Femur (tissue), 1 donor: ENCODE data around the gene EAPP.
"Not testable (repeated sequence)": the region's sequence is repeated elsewhere in the genome, so short reads cannot be mapped to it uniquely, and the experiment has no call there.

ENCODE experiments used
- DNase-seq: peaks from one replicate; pipeline ENCODE4 v3.0.0-alpha.2; 2017

Gene EAPP

DNA sequence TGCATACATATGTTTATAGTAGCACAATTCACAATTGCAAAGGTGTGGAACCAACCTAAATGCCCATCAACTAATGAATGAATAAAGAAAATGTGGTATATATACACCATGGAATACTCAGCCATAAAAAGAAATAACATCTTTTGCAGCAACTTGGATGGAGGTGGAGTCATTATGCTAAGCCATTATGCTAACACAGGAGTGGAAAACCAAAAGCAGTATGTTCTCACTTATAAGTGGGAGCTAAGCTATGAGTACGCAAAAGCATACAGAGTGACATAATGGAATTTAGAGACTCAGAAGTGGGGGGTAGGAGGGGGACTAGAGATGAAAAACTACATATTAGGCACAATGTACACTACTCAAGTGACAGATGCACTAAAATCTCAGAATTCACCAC lies 61.2 kb downstream of the EAPP start:
- no peak for DNase-seq

DNA sequence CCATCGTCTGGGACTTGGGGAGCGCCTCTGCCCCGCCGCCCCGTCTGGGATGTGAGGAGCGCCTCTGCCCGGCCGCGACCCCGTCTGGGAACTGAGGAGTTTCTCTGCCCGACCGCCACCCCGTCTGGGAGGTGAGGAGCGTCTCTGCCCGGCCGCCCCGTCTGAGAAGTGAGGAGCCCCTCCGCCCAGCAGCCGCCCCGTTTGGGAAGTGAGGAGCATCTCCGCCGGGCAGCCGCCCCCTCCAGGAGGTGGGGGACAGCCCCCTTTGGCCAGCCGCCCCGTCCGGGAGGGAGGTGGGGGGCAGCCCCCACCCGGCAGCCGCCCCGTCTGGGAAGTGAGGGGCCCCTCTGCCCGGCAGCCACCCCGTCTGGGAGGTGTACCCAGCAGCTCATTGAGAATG lies 63.5 kb downstream of the EAPP start:
- not testable (repeated sequence) for DNase-seq

DNA sequence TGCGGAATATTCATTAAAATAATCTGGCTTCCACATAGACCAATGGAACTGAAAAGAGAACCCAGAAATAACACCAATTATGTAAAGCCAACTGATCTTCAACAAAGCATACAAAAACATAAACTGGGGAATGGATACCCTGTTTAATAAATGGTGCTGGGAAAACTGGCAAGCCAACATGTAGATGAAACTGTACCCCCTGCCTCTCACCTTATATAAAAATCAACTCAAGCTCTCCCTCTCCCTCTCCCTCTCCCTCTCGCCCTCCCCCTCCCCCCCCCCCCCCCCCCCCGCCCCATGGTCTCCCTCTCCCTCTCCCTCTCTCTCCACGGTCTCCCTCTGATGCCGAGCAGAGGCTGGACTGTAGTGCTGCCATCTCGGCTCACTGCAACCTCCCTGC lies 64.3 kb downstream of the EAPP start:
- no peak for DNase-seq

DNA sequence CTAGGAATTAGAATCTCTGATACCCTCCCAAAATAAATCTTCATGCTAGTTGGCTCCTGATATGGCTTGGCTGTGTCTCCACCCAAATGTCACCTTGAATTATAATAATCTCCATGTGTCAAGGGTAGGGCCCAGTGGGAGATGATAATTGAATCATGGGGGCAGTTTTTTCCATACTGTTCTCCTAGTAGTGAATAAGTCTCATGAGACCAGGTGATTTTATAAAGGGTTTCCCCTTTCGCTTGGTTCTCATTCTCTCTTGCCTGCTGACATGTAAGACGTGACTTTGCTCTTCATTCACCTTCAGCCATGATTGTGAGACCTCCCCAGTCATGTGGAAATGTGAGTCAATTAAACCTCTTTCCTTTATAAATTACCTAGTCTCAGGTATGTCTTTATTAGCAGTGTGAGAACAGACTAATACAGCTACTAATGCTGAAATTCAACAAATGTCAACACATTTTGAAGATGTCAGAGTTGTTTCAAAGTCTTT lies 65.3 kb downstream of the EAPP start:
- DNase-seq: no peak

DNA sequence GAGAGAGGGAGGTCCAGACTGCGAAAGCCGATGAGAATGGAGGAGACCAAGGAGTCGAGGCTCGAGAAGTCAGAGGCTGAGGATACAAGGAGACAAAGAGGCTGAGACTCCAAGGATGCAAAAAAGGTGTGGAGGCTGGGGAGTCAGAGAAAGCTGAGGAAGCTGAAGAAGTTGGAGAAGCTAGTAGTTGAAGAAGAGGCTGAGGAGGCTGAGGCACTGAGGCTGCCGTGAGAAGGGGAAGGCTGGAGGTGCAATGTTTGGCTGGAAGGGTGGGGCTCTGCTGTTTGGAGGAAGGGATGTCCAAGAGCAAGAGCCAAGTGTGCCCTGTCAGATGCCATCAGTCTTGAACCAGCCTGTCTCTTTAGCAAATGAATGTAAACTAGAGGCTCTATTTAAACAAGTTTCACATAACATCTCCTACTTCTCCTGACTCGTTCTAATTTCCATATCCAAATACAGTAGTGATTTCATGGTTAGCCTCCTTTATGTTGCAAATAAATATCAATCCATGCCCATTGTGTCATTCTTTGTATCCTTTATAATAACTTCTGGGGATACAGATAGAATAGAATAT lies 66.7 kb downstream of the EAPP start:
- no peak for DNase-seq

DNA sequence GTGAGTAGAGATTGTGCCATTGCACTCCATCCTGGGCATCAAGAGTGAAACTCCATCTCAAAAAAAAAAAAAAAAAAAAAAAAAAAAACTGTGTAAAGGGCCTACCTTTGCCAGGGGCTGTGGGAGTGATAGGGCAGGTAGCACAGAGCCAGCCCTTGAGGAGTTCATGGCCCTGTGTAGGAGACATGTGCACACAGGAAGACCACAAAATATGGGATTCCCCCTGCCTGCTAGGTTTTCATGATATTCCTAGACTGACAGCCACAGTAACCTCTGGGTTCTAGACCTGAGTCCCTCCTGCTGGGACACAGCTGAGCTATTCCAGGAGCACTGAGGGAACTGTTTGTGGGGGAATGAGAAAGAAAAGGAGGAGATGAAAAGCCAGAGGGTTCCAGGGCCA lies 69.2 kb downstream of the EAPP start:
- no peak for DNase-seq

DNA sequence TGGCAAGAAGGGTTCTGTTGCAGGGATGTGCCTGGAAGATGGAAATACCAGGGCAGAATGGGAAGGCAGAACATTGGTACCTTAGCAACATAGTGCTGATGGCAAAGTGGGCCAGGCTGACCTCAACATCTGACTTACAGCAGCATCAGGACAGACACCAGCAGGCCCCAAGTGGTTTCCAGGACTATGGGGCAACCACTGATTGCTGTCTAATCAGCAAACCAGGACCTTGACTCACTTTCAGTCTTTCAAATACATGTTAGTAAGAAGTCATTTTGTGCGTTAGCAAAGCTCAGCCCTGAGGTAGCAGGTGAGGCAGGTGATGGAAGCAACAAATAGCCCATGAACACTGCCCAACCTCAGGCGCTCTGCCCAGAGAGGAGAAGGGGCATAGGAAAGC lies 72.8 kb downstream of the EAPP start:
- no peak for DNase-seq
